K562 (cell line): ENCODE data around the gene PPP2R2D. TPM values are rescaled to one million over a fixed set of nuclear protein-coding genes. Genes with fewer than 3 reads are reported as not detected.

Source experiments
- AFF1 ChIP-seq, 2 experiments: fragments of 450-650 bp; IDR thresholded peaks; 2 replicates each; pipeline ENCODE4 v1.6.1; 2018; ENCODE audit warnings: mild to moderate bottlenecking in 2 of 2, low read depth in 1 of 2; ENCODE audit not compliant: partially characterized antibody in 2 of 2
- ATF3 ChIP-seq, 2 experiments: fragments of 450-650 bp in 1 of 2; sonication (generic) in 1 of 2; formaldehyde crosslinking in 1 of 2; IDR thresholded peaks in 1 of 2; conservative IDR thresholded peaks in 1 of 2; 2 replicates each; pipeline versions ENCODE4 v1.6.1 to v1.8.1; 2016 to 2023; ENCODE audit warnings: mild to moderate bottlenecking in 2 of 2, moderate library complexity in 2 of 2, inconsistent platforms in 1 of 2, missing genetic modification reagents in 1 of 2
- ATF4 ChIP-seq: fragments of 450-650 bp; formaldehyde crosslinking; IDR thresholded peaks from 2 replicates; pipeline ENCODE4 v1.4.0; 2022; ENCODE audit warnings: mild to moderate bottlenecking, moderate library complexity
- HIVEP1 ChIP-seq: fragments of 250-450 bp; sonication (Bioruptor Pico); IDR thresholded peaks from 2 replicates; pipeline ENCODE4 v1.4.0; 2020; ENCODE audit warnings: mild to moderate bottlenecking
- JUNB ChIP-seq: fragments of 450-650 bp; formaldehyde crosslinking; conservative IDR thresholded peaks from 2 replicates; pipeline ENCODE4 v1.4.0; 2020; ENCODE audit warnings: mild to moderate bottlenecking
- KDM5B ChIP-seq: fragments of 200-600 bp; sonication (generic); IDR thresholded peaks from 2 replicates; pipeline ENCODE4 v1.6.1; 2012; ENCODE audit warnings: low read depth, mild to moderate bottlenecking, moderate library complexity, low read length, control low read depth, inconsistent platforms; ENCODE audit not compliant: insufficient replicate concordance
- MCM2 ChIP-seq: fragments of 450-650 bp; IDR thresholded peaks from 2 replicates; pipeline ENCODE4 v1.6.1; 2017; ENCODE audit warnings: low read depth, mild to moderate bottlenecking
- NCOA2 ChIP-seq, 2 experiments: fragments of 450-650 bp; IDR thresholded peaks; 2 replicates each; pipeline ENCODE4 v1.6.1; 2018; ENCODE audit warnings: mild to moderate bottlenecking in 2 of 2, moderate library complexity in 1 of 2; ENCODE audit not compliant: partially characterized antibody in 2 of 2
- NFIC ChIP-seq: fragments of 450-650 bp; IDR thresholded peaks from 2 replicates; pipeline ENCODE4 v1.6.1; 2017; ENCODE audit warnings: mild to moderate bottlenecking, inconsistent platforms
- NONO ChIP-seq, 2 experiments: fragments of 200-400 bp in 1 of 2; fragments of 450-650 bp in 1 of 2; formaldehyde crosslinking in 1 of 2; IDR thresholded peaks; 2 replicates each; pipeline ENCODE4 v1.6.1; 2017; ENCODE audit warnings: low read depth in 2 of 2, mild to moderate bottlenecking in 2 of 2, moderate library complexity in 2 of 2, low read length in 1 of 2
- NUFIP1 ChIP-seq: fragments of 450-650 bp; IDR thresholded peaks from 2 replicates; pipeline ENCODE4 v1.6.1; 2018; ENCODE audit not compliant: partially characterized antibody
- RBM25 ChIP-seq: fragments of 200-400 bp; formaldehyde crosslinking; IDR thresholded peaks from 2 replicates; pipeline ENCODE4 v1.6.1; 2018; ENCODE audit warnings: low read length, low read depth, moderate library complexity; ENCODE audit not compliant: severe bottlenecking
- SIN3B ChIP-seq: fragments of 450-650 bp; IDR thresholded peaks from 2 replicates; pipeline ENCODE4 v1.6.1; 2017; ENCODE audit warnings: low read depth, mild to moderate bottlenecking, moderate library complexity
- TEAD1 ChIP-seq, 2 experiments: fragments of 450-650 bp in 1 of 2; sonication (generic) in 1 of 2; formaldehyde crosslinking; IDR thresholded peaks; 2 replicates each; pipeline versions ENCODE4 v1.4.0 to v1.8.0; 2020 to 2022; ENCODE audit warnings: mild to moderate bottlenecking in 2 of 2, missing genetic modification reagents in 1 of 2
- U2AF2 ChIP-seq: fragments of 200-400 bp; formaldehyde crosslinking; optimal IDR thresholded peaks from 2 replicates; pipeline ENCODE3; 2017; ENCODE audit warnings: low read depth, mild to moderate bottlenecking, low read length
- ZNF12 ChIP-seq: sonication (generic); formaldehyde crosslinking; IDR thresholded peaks from 2 replicates; pipeline ENCODE4 v1.4.0; 2020; ENCODE audit warnings: mild to moderate bottlenecking, missing genetic modification reagents
- ZNF655 ChIP-seq: fragments of 250-450 bp; sonication (Bioruptor Pico); IDR thresholded peaks from 2 replicates; pipeline ENCODE4 v1.5.0; 2021
- polyA plus RNA-seq, 8 experiments: library from polyadenylated mRNA; depleted of rRNA in 4 of 8; stranded (reverse) in 5 of 8; unstranded in 3 of 8; fragments of >200 nt; fragmentation: Nextera tagmentation in 2 of 8; fragmentation: Illumina TruSeq in 1 of 8; extraction: Ambion mirVana in 2 of 8; extraction: Trizol in 1 of 8; gene quantifications; 2 replicates each; pipeline versions ENCODE4 v1.2.1 to v1.2.3, GENCODE V29; 2011 to 2014; ENCODE audit warnings: inconsistent platforms in 1 of 8, missing spikeins in 1 of 8
- total RNA-seq, 7 experiments: library from RNA; depleted of rRNA in 6 of 7; stranded (reverse); fragments of >200 nt in 6 of 7; fragmentation: Illumina TruSeq in 2 of 7; extraction: Trizol in 2 of 7; gene quantifications; 2 replicates each; pipeline versions ENCODE4 v1.2.1 to v1.2.3, GENCODE V29; 2011 to 2021; ENCODE audit warnings: low replicate concordance in 1 of 7

Gene PPP2R2D
- total and polyA plus RNA-seq, 9 of the 15 experiments (the other 6 are each of a cell fraction or from before 2014, with no cell fraction given), result 1.9 to 37.0 (median 26.8) TPM

DNA sequence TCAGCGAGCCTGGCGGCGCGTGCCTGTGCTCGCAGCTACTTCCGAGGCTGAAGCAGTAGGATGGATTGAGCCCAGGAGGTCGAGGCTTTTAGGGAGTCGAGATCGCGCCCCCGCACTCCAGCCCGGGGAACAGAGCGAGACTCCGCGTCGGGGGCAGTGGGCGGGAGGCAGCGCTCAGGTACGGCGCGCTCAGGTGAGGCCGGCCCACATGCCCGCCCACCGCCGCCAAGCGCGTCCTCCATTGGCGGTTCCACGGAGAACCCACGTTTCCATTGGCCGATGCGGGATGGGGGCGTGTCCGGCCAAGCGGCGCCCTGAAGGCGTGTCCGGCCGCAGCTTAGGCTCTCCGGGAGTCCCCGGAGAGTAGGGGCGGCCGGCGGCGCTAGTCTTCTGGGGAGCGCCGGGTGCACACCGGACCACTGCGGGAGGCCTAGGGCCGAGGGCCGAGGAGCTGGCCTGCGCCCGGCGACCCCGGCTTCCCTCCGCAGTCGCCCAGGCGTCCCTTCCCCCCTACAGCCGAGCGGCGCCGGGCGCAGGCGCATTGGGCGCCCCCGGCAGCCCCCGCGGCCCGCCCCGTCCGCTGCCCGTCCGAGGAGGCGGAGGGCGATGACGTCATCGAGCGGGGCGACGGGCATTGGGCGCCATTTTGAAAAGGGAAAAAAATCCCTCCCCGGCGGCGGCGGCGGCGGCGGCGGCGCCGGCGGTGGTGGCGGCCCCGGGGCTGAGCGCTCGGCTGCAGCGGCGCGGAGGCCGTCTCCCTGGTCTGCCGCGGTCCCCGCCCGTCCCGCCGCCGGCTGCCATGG lies at the start of gene PPP2R2D (continued):
- TF ChIP-seq ZNF655 (CRISPR knock-in tag), result no peak
- peak; percentile 80 for TF ChIP-seq ATF3 (IDR thresholded peaks at IDR 0.05)
- no peak for TF ChIP-seq ATF3 (CRISPR knock-in tag; conservative IDR thresholded peaks at IDR 0.05)
- 0 out of 2 replicates have a peak, but pooled peaks have one; percentile 6 for TF ChIP-seq NFIC
- TF ChIP-seq SIN3B, result 0 out of 2 replicates have a peak, but pooled peaks have one; percentile 52
- no peak for TF ChIP-seq ATF4 (CRISPR knock-in tag)
- 0 out of 4 replicates have a peak, but pooled peaks of 1 of the 2 experiments have one; percentile 20 for TF ChIP-seq TEAD1 (CRISPR knock-in tag; IDR thresholded peaks at IDR 0.05)
- TF ChIP-seq ZNF12 (CRISPR knock-in tag), result no peak
- no peak for TF ChIP-seq AFF1 (IDR thresholded peaks at IDR 0.05; ENCODE audit: low read depth in 1 of 2, partially characterized antibody in 2 of 2)
- TF ChIP-seq NCOA2 (IDR thresholded peaks at IDR 0.05; ENCODE audit: partially characterized antibody in 2 of 2), result no peak
- TF ChIP-seq NONO (IDR thresholded peaks at IDR 0.05; ENCODE audit: low read depth in 2 of 2, low read length in 1 of 2), result no peak
- TF ChIP-seq JUNB (CRISPR knock-in tag), result peak; percentile 91
- no peak for TF ChIP-seq MCM2
- no peak for TF ChIP-seq U2AF2
- TF ChIP-seq NUFIP1, result no peak
- TF ChIP-seq KDM5B, result peak; percentile 53
- no peak for TF ChIP-seq HIVEP1 (CRISPR knock-in tag)
- peak; percentile 97 for TF ChIP-seq RBM25
